ENCODE results near the gene UBR7.

Gene UBR7

GRCh38 chr14:93195316-93195999 lies 11.6 kb upstream of the UBR7 start:
- no peak for TF ChIP-seq POU2F2 (IDR thresholded peaks at IDR 0.05; ENCODE audit: low read depth, low read length)
- TF ChIP-seq POLR2AphosphoS5 (IDR thresholded peaks at IDR 0.05; ENCODE audit: low read depth, low read length) = no peak
- TF ChIP-seq PAX5 (IDR thresholded peaks at IDR 0.05; ENCODE audit: insufficient read depth, low read length, severe bottlenecking) = no peak
- TF ChIP-seq SPI1 (IDR thresholded peaks at IDR 0.05; ENCODE audit: low read depth, low read length) = no peak
- no peak for TF ChIP-seq TAF1 (IDR thresholded peaks at IDR 0.05; ENCODE audit: low read depth, low read length)
- TF ChIP-seq POLR2A (IDR thresholded peaks at IDR 0.05; ENCODE audit: low read depth, low read length) = no peak
- no peak for FAIRE-seq
- no peak for DNase-seq (ENCODE audit: insufficient read length, low spot score)

- TF ChIP-seq SPI1 (IDR thresholded peaks at IDR 0.05; ENCODE audit: low read depth, low read length) (no peak), POU2F2 (IDR thresholded peaks at IDR 0.05; ENCODE audit: low read depth, low read length) (no peak), POLR2A (IDR thresholded peaks at IDR 0.05; ENCODE audit: low read depth, low read length) (no peak), PAX5 (IDR thresholded peaks at IDR 0.05; ENCODE audit: insufficient read depth, low read length, severe bottlenecking) (no peak), TAF1 (IDR thresholded peaks at IDR 0.05; ENCODE audit: low read depth, low read length) (no peak), POLR2AphosphoS5 (IDR thresholded peaks at IDR 0.05; ENCODE audit: low read depth, low read length) (no peak)
- DNase-seq (ENCODE audit: insufficient read length, low spot score) (no peak), FAIRE-seq (no peak)
Measured at GRCh38 chr14:93199031-93199430, 8.0 kb upstream of the UBR7 start.

DNA sequence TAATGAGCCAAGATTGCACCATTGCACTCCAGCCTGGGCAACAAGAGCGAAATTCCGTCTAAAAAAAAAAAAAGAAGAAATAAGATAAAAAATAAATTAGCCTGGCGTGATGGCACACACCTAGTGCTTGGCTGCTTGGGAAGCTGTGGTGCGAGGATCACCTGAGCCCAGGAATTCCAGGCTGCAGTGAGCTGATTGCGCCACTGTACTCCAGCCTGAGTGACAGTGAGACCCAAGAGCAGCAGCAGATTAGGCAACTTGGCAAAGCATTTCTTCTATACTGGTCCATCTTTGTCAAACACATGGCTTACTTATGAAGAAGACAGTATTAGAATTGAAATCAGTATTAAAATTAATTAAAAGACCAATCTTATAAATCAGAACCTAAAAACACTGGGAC lies 6.5 kb upstream of the UBR7 start:
- FAIRE-seq (no peak), DNase-seq (ENCODE audit: insufficient read length, low spot score) (no peak)
- TF ChIP-seq POLR2A (IDR thresholded peaks at IDR 0.05; ENCODE audit: low read depth, low read length) (no peak), POU2F2 (IDR thresholded peaks at IDR 0.05; ENCODE audit: low read depth, low read length) (no peak), POLR2AphosphoS5 (IDR thresholded peaks at IDR 0.05; ENCODE audit: low read depth, low read length) (no peak), PAX5 (IDR thresholded peaks at IDR 0.05; ENCODE audit: insufficient read depth, low read length, severe bottlenecking) (no peak), SPI1 (IDR thresholded peaks at IDR 0.05; ENCODE audit: low read depth, low read length) (no peak), TAF1 (IDR thresholded peaks at IDR 0.05; ENCODE audit: low read depth, low read length) (no peak)

- no peak for DNase-seq (ENCODE audit: insufficient read length, low spot score)
- TF ChIP-seq POLR2A (IDR thresholded peaks at IDR 0.05; ENCODE audit: low read depth, low read length) (no peak), POU2F2 (IDR thresholded peaks at IDR 0.05; ENCODE audit: low read depth, low read length) (no peak), PAX5 (IDR thresholded peaks at IDR 0.05; ENCODE audit: insufficient read depth, low read length, severe bottlenecking) (no peak), SPI1 (IDR thresholded peaks at IDR 0.05; ENCODE audit: low read depth, low read length) (no peak), TAF1 (IDR thresholded peaks at IDR 0.05; ENCODE audit: low read depth, low read length) (no peak), POLR2AphosphoS5 (IDR thresholded peaks at IDR 0.05; ENCODE audit: low read depth, low read length) (no peak)
- no peak for FAIRE-seq
Measured at GRCh38 chr14:93201155-93201704, 5.8 kb upstream of the UBR7 start.

GRCh38 chr14:93207468-93208308 lies 632 bp downstream of the UBR7 start:
- TF ChIP-seq POLR2A (IDR thresholded peaks at IDR 0.05; ENCODE audit: low read depth, low read length) (no peak), POLR2AphosphoS5 (IDR thresholded peaks at IDR 0.05; ENCODE audit: low read depth, low read length) (no peak), POU2F2 (IDR thresholded peaks at IDR 0.05; ENCODE audit: low read depth, low read length) (no peak), TAF1 (IDR thresholded peaks at IDR 0.05; ENCODE audit: low read depth, low read length) (no peak), PAX5 (IDR thresholded peaks at IDR 0.05; ENCODE audit: insufficient read depth, low read length, severe bottlenecking) (no peak), SPI1 (IDR thresholded peaks at IDR 0.05; ENCODE audit: low read depth, low read length) (no peak)
- DNase-seq (ENCODE audit: insufficient read length, low spot score) (no peak), FAIRE-seq (no peak)

DNA sequence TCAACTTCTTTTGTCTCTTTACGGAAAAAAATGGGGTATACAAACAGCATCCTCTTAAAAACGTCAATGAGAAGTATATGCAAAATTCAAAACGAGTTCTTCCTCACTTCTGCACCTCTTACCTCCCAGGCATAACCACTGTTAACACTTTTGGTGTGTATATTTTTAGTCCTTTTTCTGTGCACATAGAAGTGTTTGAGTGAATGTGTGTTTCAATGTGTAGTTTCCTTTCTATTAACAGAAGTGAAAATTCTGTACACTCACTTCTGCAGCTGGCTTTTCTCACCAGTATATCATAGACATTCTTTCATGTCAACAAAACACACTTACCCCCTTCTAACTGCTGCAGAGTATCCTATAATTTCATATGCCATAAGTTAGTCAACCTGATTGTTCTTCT lies 5.4 kb downstream of the UBR7 start:
- TF ChIP-seq SPI1 (IDR thresholded peaks at IDR 0.05; ENCODE audit: low read depth, low read length) (peak; percentile 47; the same call in 1 of the 2 replicates), POLR2A (IDR thresholded peaks at IDR 0.05; ENCODE audit: low read depth, low read length) (no peak)
- peak; percentile 9 for FAIRE-seq
- no peak for DNase-seq (ENCODE audit: insufficient read length, low spot score)

DNA sequence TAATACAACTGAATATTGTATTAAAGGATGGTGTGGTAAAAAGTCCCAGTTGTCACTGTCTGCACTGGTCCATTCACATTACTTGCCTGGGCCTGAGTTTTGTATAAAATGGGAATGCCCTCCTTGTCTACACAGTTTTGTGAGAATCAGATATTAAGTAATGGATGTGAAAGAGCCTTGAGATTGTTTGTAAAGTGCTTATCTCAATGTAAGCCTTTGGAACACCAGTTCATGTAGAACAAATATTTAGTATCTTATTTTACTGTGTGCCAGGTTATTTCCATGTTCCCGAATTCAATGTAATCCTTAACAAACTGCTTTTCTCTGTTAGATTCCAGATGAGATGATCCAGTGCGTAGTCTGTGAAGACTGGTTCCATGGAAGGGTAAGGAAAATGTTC lies 7.5 kb downstream of the UBR7 start:
- no peak for FAIRE-seq
- TF ChIP-seq POLR2AphosphoS5 (IDR thresholded peaks at IDR 0.05; ENCODE audit: low read depth, low read length) = no peak
- TF ChIP-seq SPI1 (IDR thresholded peaks at IDR 0.05; ENCODE audit: low read depth, low read length) = no peak
- TF ChIP-seq POLR2A (IDR thresholded peaks at IDR 0.05; ENCODE audit: low read depth, low read length) = no peak
- TF ChIP-seq TAF1 (IDR thresholded peaks at IDR 0.05; ENCODE audit: low read depth, low read length) = no peak
- no peak for TF ChIP-seq POU2F2 (IDR thresholded peaks at IDR 0.05; ENCODE audit: low read depth, low read length)
- TF ChIP-seq PAX5 (IDR thresholded peaks at IDR 0.05; ENCODE audit: insufficient read depth, low read length, severe bottlenecking) = no peak
- DNase-seq (ENCODE audit: insufficient read length, low spot score) = no peak

- FAIRE-seq = peak; percentile 71
- DNase-seq (ENCODE audit: insufficient read length, low spot score) = no peak
- TF ChIP-seq TAF1 (IDR thresholded peaks at IDR 0.05; ENCODE audit: low read depth, low read length) (no peak), POLR2AphosphoS5 (IDR thresholded peaks at IDR 0.05; ENCODE audit: low read depth, low read length) (no peak), PAX5 (IDR thresholded peaks at IDR 0.05; ENCODE audit: insufficient read depth, low read length, severe bottlenecking) (no peak), POLR2A (IDR thresholded peaks at IDR 0.05; ENCODE audit: low read depth, low read length) (no peak), SPI1 (IDR thresholded peaks at IDR 0.05; ENCODE audit: low read depth, low read length) (no peak), POU2F2 (IDR thresholded peaks at IDR 0.05; ENCODE audit: low read depth, low read length) (no peak)
Measured at GRCh38 chr14:93219103-93219726, 12.2 kb downstream of the UBR7 start.

GRCh38 chr14:93220509-93220908 lies 13.5 kb downstream of the UBR7 start:
- peak; percentile 38 for FAIRE-seq
- DNase-seq (ENCODE audit: insufficient read length, low spot score) = no peak
- TF ChIP-seq TAF1 (IDR thresholded peaks at IDR 0.05; ENCODE audit: low read depth, low read length) (no peak), PAX5 (IDR thresholded peaks at IDR 0.05; ENCODE audit: insufficient read depth, low read length, severe bottlenecking) (no peak), POLR2AphosphoS5 (IDR thresholded peaks at IDR 0.05; ENCODE audit: low read depth, low read length) (no peak), SPI1 (IDR thresholded peaks at IDR 0.05; ENCODE audit: low read depth, low read length) (no peak), POLR2A (IDR thresholded peaks at IDR 0.05; ENCODE audit: low read depth, low read length) (no peak), POU2F2 (IDR thresholded peaks at IDR 0.05; ENCODE audit: low read depth, low read length) (no peak)
